Measurements from ENCODE around the gene AOAH.

The AOAH gene

DNA sequence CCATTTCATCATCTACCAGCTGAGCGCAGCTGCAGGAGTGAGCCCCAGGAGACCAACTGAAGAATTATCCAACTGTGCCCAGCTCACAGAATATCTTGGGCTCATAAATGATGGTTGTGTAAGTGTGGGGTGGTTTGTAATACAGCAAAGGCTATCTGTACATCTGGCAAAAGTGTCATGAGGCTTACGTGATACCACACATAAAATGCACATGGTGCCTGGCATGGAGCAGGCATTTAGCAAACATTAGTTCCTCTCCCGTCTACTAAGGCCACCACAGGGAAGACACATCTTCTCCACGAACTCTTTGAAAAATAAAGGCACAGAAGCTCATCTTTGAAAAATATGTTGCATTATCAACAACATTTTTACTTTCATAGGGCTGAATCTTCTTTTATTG, 32.3 kb downstream of the AOAH start:
- ATAC-seq = no peak

DNA sequence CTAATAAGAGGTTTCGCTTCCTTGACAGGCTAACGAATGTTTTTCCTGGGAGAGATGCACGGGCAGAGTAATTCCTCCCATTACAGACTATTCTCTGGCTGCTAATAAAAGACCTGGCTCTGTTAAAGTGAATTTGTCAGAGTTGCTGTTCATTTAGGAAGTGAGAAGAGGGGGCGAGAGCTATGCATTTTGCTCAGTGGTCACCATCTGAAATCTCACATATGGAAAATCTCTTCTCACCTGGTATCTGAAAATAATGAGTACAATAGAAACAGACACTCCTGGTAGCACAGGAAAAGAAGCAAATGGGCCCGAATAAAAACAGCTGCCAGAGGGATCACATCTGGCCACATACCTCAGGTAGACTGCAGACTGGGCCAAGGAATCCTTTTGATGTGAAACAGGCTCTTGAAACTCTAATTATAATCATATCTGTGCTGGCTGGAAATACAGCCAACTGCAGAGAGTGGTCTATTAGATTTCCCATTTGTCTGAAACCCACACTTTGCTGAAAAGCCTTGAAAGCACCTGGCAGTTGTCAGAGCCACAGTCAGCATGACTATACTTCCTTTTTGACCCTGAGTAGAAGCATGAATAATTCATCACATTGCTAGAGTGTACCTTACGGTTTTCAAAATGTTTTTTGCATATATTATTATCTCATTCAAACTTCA, 33.6 kb downstream of the AOAH start:
- ATAC-seq (peak; percentile 30), DNase-seq (no peak)

More for the DNA sequence above, 32.3 kb downstream of the AOAH start:
- no peak for DNase-seq

DNA sequence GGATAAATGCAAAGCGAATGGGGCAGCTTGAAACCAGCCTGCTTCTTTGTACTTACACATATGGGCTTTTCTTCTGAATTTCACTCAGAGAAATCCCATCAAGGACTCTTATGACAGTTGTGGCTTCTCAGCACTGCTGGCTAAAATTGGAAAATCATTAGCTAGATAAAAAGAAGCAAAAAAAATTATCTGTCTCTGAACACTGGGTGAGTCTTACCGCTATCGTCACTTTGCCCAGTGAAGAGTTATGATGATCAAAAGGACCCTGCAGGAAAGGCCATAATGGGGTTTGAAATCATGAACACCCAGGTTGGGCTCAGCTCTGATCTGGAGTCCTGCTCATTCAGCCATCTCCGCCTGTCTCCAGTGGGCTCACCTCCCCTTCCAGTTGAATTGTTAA, 34.3 kb downstream of the AOAH start:
- ATAC-seq (no peak), DNase-seq (no peak)

DNA sequence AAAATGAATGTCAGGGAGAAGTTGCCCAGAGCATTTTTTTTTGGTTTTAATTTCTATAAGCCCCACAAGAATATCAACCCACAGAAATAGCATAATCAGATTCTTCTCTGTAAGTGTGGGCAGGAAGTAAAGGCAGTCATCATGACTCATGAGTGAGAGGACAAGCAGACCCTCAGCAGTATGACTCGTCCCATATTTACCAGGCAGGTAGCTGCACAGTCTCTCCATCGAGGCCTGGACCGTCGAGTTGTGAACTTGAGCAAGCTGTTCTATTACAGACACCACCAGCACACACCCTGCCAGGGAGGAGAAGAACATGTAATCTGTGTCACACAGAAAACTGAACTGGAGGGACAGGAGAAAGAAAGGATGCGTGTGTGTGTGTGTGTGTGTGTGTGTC, 37.8 kb downstream of the AOAH start:
- peak; percentile 63 for DNase-seq
- peak; percentile 91 for ATAC-seq

DNA sequence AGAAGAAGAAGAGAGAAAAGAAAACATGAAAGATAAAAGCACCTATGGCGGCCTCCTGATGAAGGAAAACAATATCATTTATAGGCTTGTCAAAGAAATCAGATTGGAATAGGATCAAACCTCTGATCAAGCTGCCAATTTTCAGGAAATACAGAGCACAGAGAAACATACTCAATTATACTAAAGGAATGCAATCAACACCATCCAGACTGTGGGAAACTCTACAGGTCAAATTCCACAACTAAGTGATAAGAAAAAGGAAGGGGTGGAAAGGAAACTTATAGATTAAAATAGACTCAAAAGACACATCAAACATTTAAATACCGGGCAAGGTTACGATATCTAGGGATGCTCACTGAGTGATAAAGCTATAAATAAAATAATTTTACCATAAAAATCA, 39.3 kb downstream of the AOAH start:
- DNase-seq = no peak
- ATAC-seq = no peak

DNA sequence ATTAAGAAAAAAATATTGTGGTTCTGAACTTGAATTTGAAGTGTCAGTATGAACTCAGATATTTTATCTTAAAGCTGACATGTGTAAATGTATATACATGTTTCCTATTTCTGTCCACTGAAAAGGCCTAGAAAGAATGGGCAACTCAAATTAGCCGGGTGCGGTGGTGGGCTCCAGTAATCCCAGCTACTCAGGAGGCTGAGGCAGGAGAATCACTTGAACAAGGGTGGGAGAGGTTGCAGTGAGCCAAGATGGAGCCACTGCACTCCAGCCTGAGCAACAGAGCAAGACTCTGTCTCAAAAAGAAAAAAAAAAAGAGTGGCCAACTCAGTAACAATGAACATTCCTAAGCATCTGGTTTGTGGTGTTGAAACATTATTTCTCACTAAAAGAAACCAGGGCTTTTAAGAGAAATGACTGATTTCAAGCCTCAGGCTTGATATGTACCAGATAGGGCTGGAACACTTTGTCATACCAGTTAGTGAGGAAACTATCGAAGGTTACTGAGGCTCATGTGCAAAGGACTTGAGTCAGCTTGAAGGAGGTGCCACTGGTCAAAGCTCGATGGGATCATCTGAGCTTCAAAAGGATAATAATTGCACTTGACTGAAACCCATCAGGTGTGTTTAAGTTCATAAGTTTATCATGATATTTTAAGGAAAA, 40.5 kb downstream of the AOAH start:
- peak; percentile 89 for ATAC-seq

DNA sequence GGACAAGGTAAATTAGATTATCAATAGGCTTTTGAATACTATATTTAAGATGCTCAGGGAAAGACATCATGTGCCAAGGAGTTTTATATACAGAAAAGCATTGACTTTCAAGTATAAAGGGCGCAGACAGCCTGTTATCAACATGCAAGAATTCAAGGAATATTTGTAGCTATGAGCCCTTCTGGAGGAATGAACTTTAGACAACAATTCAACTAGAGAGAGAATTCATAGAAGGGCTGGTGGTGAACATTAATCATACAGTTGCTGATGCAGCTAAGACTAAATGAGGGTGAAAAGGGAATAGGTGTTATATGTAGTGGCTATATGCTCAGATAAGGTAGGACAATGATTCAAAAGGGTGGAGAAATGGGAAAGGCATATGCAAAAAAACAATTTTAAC, 41.2 kb downstream of the AOAH start:
- DNase-seq = no peak
- no peak for ATAC-seq

More for the DNA sequence above, 40.5 kb downstream of the AOAH start:
- no peak for DNase-seq

DNA sequence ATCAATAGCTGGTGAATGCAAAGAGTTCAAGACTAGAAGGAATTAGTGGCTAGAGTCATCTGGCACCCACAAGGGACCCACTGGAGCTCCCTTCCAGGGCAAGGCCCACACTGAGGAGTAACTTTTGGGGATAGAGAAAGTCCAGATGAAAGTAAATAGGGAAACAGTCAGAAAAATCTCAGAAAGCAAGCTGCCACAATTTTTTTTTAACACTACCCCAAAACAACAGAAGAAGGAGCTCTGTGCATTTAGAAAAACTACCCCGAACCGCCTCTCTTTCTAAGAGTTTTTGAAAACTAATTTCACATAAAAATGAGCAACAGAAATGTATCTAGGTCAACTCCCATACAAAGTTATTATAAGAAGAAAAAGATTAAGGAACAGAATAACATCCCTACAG, 42.2 kb downstream of the AOAH start:
- DNase-seq (no peak), ATAC-seq (no peak)

DNA sequence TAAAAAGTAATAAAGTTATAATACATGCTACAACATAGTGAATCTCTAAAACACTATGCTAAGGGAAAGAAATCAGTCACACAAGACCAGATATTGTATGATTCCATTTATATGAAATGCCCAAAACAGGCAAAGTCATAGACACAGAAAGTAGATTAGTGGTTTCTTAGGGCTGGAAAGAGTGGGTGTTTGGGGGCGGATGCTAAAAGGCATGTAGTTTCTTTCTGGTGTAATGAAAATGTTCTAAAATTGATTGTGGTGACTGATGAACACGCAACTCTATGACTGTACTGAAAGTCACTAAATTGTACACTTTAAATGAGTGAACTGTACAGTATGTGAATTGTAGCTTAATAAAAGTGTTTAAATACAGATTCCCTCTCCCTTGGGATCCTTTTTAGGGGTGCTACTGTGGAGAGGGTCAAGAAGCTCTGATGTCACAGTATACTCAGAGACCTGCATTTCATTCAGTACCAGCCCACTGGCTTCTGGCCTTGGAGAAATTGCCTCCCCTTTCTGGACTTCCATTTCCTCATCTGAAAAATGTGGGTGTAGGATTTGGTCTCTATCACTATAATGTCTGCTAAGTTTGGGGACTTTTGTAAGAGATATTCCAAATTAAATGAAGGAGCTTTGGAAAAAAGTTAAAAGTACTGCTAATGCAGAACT, 46.4 kb downstream of the AOAH start:
- ATAC-seq (peak; percentile 92), DNase-seq (peak; percentile 71)

DNA sequence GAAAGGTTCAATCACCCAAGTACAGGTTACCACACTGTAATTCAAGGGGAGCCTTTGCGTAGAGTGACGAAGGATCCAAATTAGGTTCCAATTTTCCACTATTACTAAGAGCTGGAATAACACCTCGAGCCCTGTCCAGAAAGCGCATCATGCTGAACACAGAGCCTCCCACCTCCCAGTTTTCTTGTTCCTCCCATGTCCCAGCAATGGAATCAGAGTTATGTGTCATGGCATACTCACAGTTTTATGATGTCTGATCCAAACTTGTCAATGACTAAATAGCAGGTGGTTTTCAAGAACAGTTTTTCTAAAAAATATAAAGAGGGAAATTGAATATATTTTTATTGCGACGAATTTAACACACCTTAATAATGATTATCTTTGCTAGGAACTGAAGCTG, 50.6 kb downstream of the AOAH start:
- ATAC-seq = no peak
- DNase-seq = no peak

DNA sequence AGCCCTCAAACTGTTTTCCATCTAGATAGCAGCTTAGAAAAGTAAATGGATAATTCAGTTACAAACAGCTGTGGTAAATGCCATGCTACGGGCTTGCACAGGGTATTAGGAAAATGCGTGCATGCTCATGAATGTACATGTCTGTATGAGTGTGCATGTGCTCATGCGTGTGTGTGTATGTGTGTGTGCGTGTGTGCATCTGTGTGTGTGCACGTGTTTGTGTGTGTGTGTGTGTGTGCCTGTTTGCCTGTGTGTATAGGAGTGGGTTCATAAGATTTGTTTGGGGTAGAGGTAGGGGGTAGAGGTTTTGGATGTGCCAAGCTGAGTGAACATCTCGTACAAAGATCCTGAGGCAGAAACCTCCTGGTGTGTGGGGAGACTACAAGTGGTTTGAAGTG, 52.9 kb downstream of the AOAH start:
- DNase-seq (no peak), ATAC-seq (no peak)

DNA sequence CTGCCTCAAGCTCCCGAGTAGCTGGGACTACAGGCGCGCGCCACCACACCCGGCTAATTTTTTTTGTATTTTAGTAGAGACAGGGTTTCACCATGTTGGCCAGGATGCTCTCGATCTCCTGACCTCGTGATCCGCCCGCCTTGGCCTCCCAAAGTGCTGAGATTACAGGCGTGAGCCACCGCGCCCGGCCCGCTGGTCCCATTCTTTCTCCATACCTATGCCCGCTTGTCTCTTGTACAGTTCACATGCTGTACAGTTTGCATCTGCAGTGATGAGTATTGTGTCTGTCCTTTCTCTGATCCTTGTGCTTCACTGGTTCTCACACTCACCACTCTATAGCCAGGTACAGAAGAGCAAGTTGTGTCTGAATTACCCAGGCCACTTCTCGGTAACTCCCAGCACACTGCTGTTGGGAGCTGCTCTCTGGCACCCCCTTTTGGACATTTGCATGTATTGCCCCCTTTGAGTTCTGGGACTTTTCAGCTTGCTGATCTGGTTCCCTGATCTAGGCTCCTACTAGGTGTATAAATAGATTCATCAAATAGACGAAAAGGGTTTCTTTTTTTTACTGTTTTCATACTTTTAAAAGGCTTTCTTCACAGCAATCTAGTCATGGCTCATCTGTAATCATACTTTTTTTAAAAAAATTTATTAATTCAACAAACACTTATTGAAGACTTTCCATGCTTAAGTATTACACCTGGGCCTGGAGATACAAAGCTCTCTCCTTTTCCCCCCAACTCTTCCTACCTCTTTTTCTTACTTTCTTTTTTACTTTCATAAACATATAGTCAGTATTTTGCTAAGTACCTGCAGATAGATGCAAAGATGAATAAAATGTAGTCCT, 53.5 kb downstream of the AOAH start:
- peak; percentile 71 for DNase-seq
- ATAC-seq = peak; percentile 67

DNA sequence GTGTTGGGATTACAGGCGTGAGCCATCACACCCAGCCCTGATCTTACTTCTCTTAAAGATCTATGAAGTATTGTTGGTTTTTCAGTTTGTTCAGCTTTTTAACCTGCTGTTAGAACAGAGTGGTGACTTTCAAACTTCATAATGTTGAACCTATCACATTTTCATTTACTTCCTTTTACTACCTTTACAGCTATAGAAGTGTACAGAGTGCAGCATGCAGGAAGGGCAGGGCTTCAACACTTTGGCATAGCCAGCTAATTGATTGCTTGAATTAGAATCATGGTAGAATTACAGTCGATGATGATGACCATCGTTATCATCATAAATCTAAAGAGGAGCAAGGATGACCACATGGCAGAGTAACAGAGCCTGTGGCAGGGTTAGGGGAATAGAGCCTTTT, 55.5 kb downstream of the AOAH start:
- ATAC-seq = no peak

DNA sequence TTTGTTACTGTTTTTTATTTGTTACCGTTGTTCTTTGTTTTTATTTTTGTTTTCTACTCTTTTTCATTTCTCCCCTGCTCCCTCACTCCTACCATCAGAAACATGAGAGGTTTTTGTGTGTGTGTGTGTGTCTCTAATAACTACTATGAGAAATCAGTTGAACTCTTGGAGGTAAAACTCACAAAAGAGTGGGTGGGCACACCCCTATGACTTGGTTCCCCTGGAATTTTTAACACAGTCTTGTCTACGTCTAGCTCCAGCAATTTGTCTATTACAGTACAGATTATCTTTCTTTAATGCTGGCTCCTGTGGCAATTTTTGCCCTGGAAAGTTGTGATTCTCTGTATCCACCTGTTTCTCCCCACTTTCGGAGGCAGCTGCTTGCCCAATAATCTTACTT, 56.2 kb downstream of the AOAH start:
- no peak for DNase-seq
- ATAC-seq = no peak

More for the DNA sequence above, 55.5 kb downstream of the AOAH start:
- DNase-seq = no peak

DNA sequence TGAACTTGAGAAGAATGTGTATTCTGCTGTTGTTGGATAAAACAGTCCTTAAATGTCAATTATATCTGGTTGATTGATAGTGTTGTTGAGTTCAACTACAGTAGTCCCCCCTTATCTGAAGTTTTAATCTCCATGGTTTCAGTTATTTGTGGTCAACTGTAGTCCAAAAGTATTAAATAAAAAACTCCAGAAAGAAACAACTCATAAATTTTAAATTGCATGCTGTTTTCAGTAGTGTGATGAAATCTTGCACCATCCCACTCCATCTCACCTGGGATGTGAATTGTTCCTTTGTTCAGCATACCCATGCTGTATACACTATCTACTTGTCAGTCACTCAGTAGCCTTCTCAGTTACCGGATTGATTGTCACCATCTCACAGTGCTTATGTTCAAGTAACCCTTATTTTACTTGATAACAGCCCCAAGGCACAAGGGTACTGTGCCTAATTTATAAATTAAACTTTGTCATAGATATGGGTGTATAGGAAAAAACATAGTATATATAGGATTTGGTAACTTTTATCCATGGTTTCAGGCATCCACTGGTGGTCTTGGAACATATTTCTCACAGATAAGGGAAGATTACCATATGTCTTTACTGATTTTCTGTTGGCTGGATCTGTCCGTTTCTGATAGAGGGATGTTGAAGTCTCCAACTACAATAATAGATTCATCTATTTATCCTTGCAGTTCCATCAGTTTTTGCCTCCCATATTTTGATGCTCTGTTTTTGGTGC, 57.1 kb downstream of the AOAH start:
- no peak for ATAC-seq

DNA sequence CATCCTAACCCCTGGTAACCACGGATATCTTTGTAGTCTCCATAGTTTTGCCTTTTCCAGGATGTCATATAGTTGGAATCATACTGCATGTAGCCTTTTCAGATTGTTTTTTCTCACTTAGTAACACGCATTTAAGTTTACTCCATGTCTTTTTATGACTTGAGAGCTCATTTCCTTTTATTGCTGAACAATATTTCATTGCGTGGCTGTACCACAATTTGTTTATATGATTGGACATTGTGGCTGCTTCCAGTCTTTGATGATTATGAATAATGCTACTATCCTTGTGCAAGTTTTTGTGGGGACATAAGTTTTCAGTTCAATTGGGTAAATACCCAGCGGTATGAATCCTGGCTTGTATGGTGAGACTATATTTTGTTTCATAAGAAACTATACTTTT, 60.8 kb downstream of the AOAH start:
- DNase-seq = no peak
- no peak for ATAC-seq

More for the DNA sequence above, 57.1 kb downstream of the AOAH start:
- no peak for DNase-seq

DNA sequence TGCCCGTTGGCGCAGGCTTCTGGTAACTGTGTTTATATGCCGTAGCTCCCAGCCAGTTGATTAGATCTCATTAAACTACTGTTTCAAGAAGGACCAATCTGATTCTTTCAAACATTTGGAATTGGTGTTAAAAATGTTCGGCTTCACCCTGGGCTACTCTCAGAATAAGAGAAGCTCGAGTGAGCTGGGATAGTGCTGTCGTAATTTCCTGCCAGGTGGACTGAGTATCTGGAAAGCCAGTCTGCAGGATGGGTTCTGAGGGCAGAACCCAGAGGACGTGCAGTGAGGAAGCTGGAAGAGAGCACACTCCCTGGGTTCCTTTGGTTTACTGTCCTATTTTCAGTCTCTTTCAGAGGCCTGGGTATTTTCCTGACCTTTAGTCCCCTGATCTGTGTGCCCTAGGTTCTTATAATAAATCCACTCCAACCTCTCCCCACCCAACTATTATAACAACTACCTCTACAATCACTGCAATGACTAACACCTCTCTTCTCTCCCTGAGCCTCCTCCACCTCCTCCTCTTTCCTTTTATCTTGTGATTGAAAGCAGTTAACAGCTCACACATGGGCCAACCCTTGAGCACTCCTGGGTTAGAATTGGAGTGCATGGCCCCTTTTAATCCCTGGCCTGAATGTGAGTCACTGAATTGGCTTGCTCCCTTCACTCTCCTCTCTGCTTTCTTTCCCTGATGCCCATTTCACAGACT, 63.0 kb downstream of the AOAH start:
- ATAC-seq = peak; percentile 43
- no peak for DNase-seq

DNA sequence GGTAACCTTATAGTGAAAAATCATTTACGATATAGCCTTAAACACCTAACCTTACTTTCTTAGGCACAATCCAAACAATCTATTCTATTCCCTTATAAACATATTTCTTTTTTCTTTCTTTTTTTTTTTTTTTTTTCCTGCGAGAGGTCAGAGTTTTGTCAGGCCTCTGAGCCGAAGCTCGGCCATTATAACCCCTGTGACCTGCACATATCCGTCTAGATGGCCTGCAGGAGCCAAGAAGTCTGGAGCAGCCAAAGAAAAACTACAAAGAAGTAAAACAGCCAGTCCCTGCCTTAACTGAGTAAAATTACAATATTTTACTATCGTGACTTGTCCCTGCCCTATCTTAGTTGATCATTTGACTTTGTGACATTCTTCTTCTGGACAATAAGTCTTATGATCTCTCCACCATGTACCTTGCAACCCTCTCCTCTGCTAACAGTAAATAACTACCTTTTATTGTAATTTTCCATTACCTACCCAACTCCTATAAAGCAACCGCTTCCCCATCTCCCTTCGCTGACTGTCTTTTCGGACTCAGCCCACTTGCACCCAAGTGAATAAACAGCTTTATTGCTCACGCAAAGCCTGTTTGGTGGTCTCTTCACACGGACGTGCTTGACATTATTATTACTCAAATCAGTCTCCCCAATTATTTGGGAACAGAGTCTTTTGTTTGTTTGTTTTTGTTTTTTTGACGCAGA, 64.5 kb downstream of the AOAH start:
- DNase-seq (no peak), ATAC-seq (no peak)

DNA sequence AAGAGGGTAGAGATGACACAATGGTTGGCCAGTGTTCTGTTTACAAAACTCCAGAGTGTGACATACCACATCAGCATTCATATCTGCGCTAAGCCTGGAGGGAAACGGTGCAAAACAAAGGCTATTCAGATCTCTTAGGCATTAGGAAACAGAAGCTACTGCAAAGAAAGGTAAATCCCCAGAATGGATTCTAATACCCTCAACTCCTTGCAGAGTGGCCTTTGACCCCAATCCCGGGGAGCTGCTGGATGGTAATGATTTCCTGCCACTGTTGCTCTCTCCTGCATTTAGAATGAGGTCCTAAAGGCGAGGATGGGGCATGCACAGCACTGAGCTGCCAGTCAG, 65.2 kb downstream of the AOAH start:
- ATAC-seq = no peak
- no peak for DNase-seq

DNA sequence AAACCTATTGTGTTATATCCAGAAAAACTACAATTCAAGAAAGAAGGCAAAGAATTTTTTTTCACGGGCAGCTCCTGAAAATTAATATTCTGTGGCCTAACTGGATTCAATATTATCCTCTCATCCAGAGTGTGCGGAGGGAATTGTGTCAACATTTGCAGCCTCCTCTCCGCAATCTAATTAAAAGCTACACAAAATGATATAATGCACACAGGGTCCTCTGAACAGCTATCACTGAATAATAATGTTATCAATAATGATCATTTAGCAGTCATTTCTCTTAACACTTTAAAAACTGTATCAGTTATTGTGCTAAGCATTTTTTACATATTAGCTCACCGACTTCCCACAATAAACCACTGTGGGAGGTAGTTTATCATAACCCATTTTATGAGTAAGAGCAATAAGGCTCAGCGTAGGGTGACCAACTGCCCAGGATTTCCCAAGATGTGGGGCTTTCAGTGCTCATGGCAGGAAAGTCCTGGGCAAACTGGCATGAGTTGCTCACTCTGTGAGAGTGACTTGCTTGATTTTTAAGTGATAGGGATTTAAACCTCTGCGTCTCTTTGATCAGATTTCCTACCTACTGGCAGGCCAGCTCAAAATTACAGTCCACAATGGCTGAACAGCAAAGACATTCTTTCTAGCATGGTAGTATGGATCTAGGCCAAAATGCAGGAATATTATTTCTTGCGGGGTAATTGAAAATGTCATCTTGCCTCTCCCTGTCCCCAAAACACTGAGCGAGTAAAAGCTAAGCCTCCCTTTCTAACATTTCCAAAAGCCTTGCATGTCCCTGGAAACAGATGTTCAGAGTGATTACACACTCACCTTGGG, 65.7 kb downstream of the AOAH start:
- no peak for DNase-seq

More for the DNA sequence above, 65.7 kb downstream of the AOAH start:
- ATAC-seq = peak; percentile 50
